Neuronal stem cell (in vitro differentiated cells): Measurements from ENCODE around the gene ITGA2.

Experiments used
- DNase-seq: peaks from one replicate; pipeline ENCODE4 v3.0.0-alpha.2; 2013; ENCODE audit warnings: low spot score
- H2AFZ ChIP-seq: one replicate; pipeline ENCODE4 v1.6.1; 2013; ENCODE audit warnings: mild to moderate bottlenecking, low read length, inconsistent platforms
- H2AK5ac ChIP-seq: 2 replicates; pipeline ENCODE4 v1.6.1; 2013; ENCODE audit warnings: low read depth, mild to moderate bottlenecking, inconsistent platforms, low read length, moderate library complexity, mixed read lengths
- H2BK120ac ChIP-seq: 2 replicates; pipeline ENCODE4 v1.6.1; 2013; ENCODE audit warnings: low read depth, mild to moderate bottlenecking, inconsistent platforms, low read length, moderate library complexity, mixed read lengths
- H2BK12ac ChIP-seq: one replicate; pipeline ENCODE4 v1.6.1; 2013; ENCODE audit warnings: low read length, inconsistent platforms
- H2BK15ac ChIP-seq: 2 replicates; pipeline ENCODE4 v1.6.1; 2013; ENCODE audit warnings: mild to moderate bottlenecking, low read length, inconsistent platforms, mixed read lengths
- H2BK5ac ChIP-seq: one replicate; pipeline ENCODE4 v1.6.1; 2013; ENCODE audit warnings: inconsistent platforms, mild to moderate bottlenecking, low read length, moderate library complexity
- H3K14ac ChIP-seq: one replicate; pipeline ENCODE4 v1.6.1; 2013; ENCODE audit warnings: low read length, inconsistent platforms
- H3K18ac ChIP-seq: 2 replicates; pipeline ENCODE4 v1.6.1; 2013; ENCODE audit warnings: low read length, inconsistent platforms
- H3K23ac ChIP-seq: 2 replicates; pipeline ENCODE4 v1.6.1; 2013; ENCODE audit warnings: low read depth, mild to moderate bottlenecking, mixed read lengths, low read length, inconsistent platforms; ENCODE audit not compliant: poor library complexity
- H3K27ac ChIP-seq: replicated peaks from 3 replicates; pipeline ENCODE4 v1.5.1; 2013; ENCODE audit warnings: low read length, inconsistent platforms
- H3K27me3 ChIP-seq, 3 experiments: 2 replicates each; pipeline ENCODE4 v1.6.1; 2013; ENCODE audit warnings: low read length in 3 of 3, mild to moderate bottlenecking in 2 of 3, inconsistent platforms in 1 of 3, low read depth in 1 of 3, mixed read lengths in 1 of 3, moderate library complexity in 1 of 3; ENCODE audit not compliant: control insufficient read depth in 3 of 3, insufficient read depth in 3 of 3
- H3K36me3 ChIP-seq, 2 donors: replicated peaks in 1 of 2; 2 replicates each; pipeline ENCODE4 v1.6.1; 2013; ENCODE audit warnings: low read length in 2 of 2; ENCODE audit not compliant: control insufficient read depth in 2 of 2, insufficient read depth in 2 of 2
- H3K4ac ChIP-seq: 2 replicates; pipeline ENCODE4 v1.6.1; 2013; ENCODE audit warnings: inconsistent platforms, mild to moderate bottlenecking, low read length, moderate library complexity
- H3K4me1 ChIP-seq, 2 donors: 1 replicate in 1 of 2; 2 replicates in 1 of 2; pipeline ENCODE4 v1.6.1; 2013; ENCODE audit warnings: low read length in 2 of 2, low read depth in 1 of 2; ENCODE audit not compliant: control insufficient read depth in 2 of 2, insufficient read depth in 1 of 2
- H3K4me2 ChIP-seq: one replicate; pipeline ENCODE4 v1.6.1; 2013; ENCODE audit warnings: mild to moderate bottlenecking, low read length, inconsistent platforms; ENCODE audit not compliant: insufficient read depth, poor library complexity, severe bottlenecking
- H3K4me3 ChIP-seq, 2 donors: 2 replicates each; pipeline ENCODE4 v1.5.1; 2013; ENCODE audit warnings: low read length in 2 of 2, mild to moderate bottlenecking in 2 of 2, inconsistent platforms in 1 of 2, moderate library complexity in 1 of 2
- H3K79me1 ChIP-seq: one replicate; pipeline ENCODE4 v1.6.1; 2013; ENCODE audit warnings: low read depth, mild to moderate bottlenecking, inconsistent platforms, low read length, moderate library complexity
- H3K9ac ChIP-seq: one replicate; pipeline ENCODE4 v1.6.1; 2013; ENCODE audit warnings: mild to moderate bottlenecking, low read depth, low read length, inconsistent platforms; ENCODE audit not compliant: poor library complexity
- H3K9me3 ChIP-seq, 2 donors: replicated peaks in 1 of 2; 2 replicates each; pipeline versions ENCODE3 to v1.6.1; 2013; ENCODE audit warnings: low read length in 2 of 2, mild to moderate bottlenecking in 2 of 2, inconsistent platforms in 1 of 2, low read depth in 1 of 2, mixed read lengths in 1 of 2, moderate library complexity in 1 of 2; ENCODE audit not compliant: control insufficient read depth in 2 of 2, insufficient read depth in 1 of 2
- H4K8ac ChIP-seq: one replicate; pipeline ENCODE4 v1.6.1; 2013; ENCODE audit warnings: low read depth, mild to moderate bottlenecking, inconsistent platforms, low read length, moderate library complexity
- H4K91ac ChIP-seq: one replicate; pipeline ENCODE4 v1.6.1; 2013; ENCODE audit warnings: low read length, low read depth, mild to moderate bottlenecking, inconsistent platforms; ENCODE audit not compliant: poor library complexity
- WGBS, 2 donors: extraction: QIAGEN DNeasy Blood & Tissue Kit; methylation state at CpG; one replicate each; pipeline ENCODE4 v1.1.7; 2013; ENCODE audit warnings: missing lambda C conversion rate in 2 of 2, mixed read lengths in 1 of 2; ENCODE audit not compliant: insufficient read length in 2 of 2, insufficient replicate concordance in 1 of 2; ENCODE audit errors: extremely low coverage in 2 of 2; 5-methylcytosine and 5-hydroxymethylcytosine counted together

ITGA2 gene

GRCh38 chr5:53034832-53035231 lies 45.7 kb downstream of the ITGA2 start:
- Histone ChIP-seq H3K4me1 (peaks cover 0 to 1% of the 10 kb centered on the region in 2 donors), H3K79me1 (no peaks in the 10 kb centered on the region), H3K23ac (no peak overlapping the region), H4K91ac (no peak overlapping the region), H3K27ac (no peak overlapping the region), H3K18ac (no peak overlapping the region), H3K36me3 (no peaks in the 10 kb centered on the region), H3K9ac (no peak overlapping the region), H2BK15ac (no peak overlapping the region), H2BK12ac (no peak overlapping the region), H2BK120ac (no peak overlapping the region), H4K8ac (no peak overlapping the region), H3K4me3 (no peak overlapping the region), H2BK5ac (no peak overlapping the region), H3K9me3 (no peaks in the 10 kb centered on the region), H2AK5ac (no peak overlapping the region), H3K4me2 (no peak overlapping the region), H3K27me3 (no peaks in the 10 kb centered on the region), H3K14ac (no peak overlapping the region), H3K4ac (no peak overlapping the region), H2AFZ (no peak overlapping the region)
- no peak for DNase-seq

- no peaks in the 10 kb centered on the region for H3K79me1 ChIP-seq
- no peak overlapping the region for H3K14ac ChIP-seq
- no peaks in the 10 kb centered on the region for H3K9me3 ChIP-seq
- no peak overlapping the region for H2BK15ac ChIP-seq
- no peak overlapping the region for H3K4me2 ChIP-seq
- no peak overlapping the region for H3K4ac ChIP-seq
- H3K36me3 ChIP-seq: no peaks in the 10 kb centered on the region
- H3K9ac ChIP-seq: no peak overlapping the region
- H3K23ac ChIP-seq: no peak overlapping the region
- H2BK12ac ChIP-seq: no peak overlapping the region
- H3K18ac ChIP-seq: no peak overlapping the region
- H3K27me3 ChIP-seq: no peaks in the 10 kb centered on the region
- H2BK120ac ChIP-seq: no peak overlapping the region
- WGBS, 2 donors: no CpG with 5 or more reads among the region's 2 CpGs
- peaks cover 0 to 1% of the 10 kb centered on the region in 2 donors for H3K4me1 ChIP-seq
- H2AFZ ChIP-seq: no peak overlapping the region
- H3K27ac ChIP-seq: no peak overlapping the region
- no peak overlapping the region for H2AK5ac ChIP-seq
- no peak overlapping the region for H2BK5ac ChIP-seq
- no peak for DNase-seq
- no peak overlapping the region for H4K8ac ChIP-seq
- no peak overlapping the region for H4K91ac ChIP-seq
- no peak overlapping the region for H3K4me3 ChIP-seq
Observed at GRCh38 chr5:53035868-53036381, 46.8 kb downstream of the ITGA2 start.

GRCh38 chr5:53037141-53037859 lies 48.1 kb downstream of the ITGA2 start:
- no peak for DNase-seq
- H3K36me3 ChIP-seq: no peaks in the 10 kb centered on the region

GRCh38 chr5:53038196-53038847 lies 49.2 kb downstream of the ITGA2 start:
- Histone ChIP-seq H3K18ac (no peak overlapping the region), H3K9me3 (no peaks in the 10 kb centered on the region), H2AK5ac (no peak overlapping the region), H3K14ac (no peak overlapping the region), H3K27me3 (no peaks in the 10 kb centered on the region), H3K4me3 (no peak overlapping the region), H3K36me3 (no peaks in the 10 kb centered on the region), H3K9ac (no peak overlapping the region), H3K23ac (no peak overlapping the region), H4K91ac (no peak overlapping the region), H2BK5ac (no peak overlapping the region), H2BK12ac (no peak overlapping the region), H2BK15ac (no peak overlapping the region), H3K79me1 (no peaks in the 10 kb centered on the region), H2AFZ (no peak overlapping the region), H4K8ac (no peak overlapping the region), H3K27ac (no peak overlapping the region), H3K4me2 (no peak overlapping the region), H3K4me1 (peaks cover 0 to 1% of the 10 kb centered on the region in 2 donors), H2BK120ac (no peak overlapping the region), H3K4ac (no peak overlapping the region)
- no peak for DNase-seq
- WGBS, 2 donors: no CpG with 5 or more reads among the region's 5 CpGs

More at GRCh38 chr5:53037141-53037859, 48.1 kb downstream of the ITGA2 start:
- Histone ChIP-seq H3K27me3 (no peaks in the 10 kb centered on the region), H2BK12ac (no peak overlapping the region), H3K79me1 (no peaks in the 10 kb centered on the region), H2AFZ (no peak overlapping the region), H2BK120ac (no peak overlapping the region), H3K9me3 (no peaks in the 10 kb centered on the region), H3K18ac (no peak overlapping the region), H4K8ac (no peak overlapping the region), H3K4me1 (peaks cover 0 to 1% of the 10 kb centered on the region in 2 donors), H2BK5ac (no peak overlapping the region), H2AK5ac (no peak overlapping the region), H3K14ac (no peak overlapping the region), H4K91ac (no peak overlapping the region), H3K4me2 (no peak overlapping the region), H3K4me3 (no peak overlapping the region), H3K4ac (no peak overlapping the region), H2BK15ac (no peak overlapping the region), H3K23ac (no peak overlapping the region), H3K27ac (no peak overlapping the region), H3K9ac (no peak overlapping the region)
- no CpG with 5 or more reads among the region's 3 CpGs for WGBS, 2 donors
